ENCODE results near the gene CCDC85A.

DNA sequence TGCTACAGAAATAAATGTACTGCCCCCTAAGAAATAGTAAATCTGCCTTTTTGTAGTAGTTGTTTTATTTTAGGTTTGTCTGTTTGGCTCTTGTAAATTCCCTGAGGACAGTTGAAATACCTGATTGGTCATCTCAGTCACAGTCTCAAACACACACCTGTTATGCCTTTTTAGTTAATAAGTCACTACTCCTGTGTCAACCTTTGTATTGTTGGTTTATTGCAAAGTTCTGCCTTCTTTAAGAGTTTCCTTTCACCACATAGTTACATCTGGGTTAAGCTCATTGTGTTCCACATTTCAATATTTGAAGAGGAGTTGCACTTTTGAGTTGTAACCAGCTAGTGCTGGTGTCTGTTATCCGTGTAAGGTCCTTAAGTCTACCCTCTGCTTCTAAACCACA is 198.7 kb downstream of the CCDC85A start:
- TF ChIP-seq EZH2 (IDR thresholded peaks at IDR 0.05) (no peak), POLR2AphosphoS5 (IDR thresholded peaks at IDR 0.05; ENCODE audit: borderline replicate concordance, low read depth, low read length) (no peak), FOXP2 (optimal IDR thresholded peaks at IDR 0.05; ENCODE audit: control extremely low read depth, extremely low read length, insufficient read depth) (no peak)
